ENCODE data around the gene NANOGP8. TPM values are rescaled to one million over a fixed set of nuclear protein-coding genes. Genes with fewer than 3 reads are reported as not detected.
A peak's percentile ranks its signal among the peaks of the same experiment; 100 is the strongest.
"Not testable (repeated sequence)": the region's sequence is repeated elsewhere in the genome, so short reads cannot be mapped to it uniquely, and the experiment has no call there.

NANOGP8 gene
- total RNA-seq, 1 donor from 2014 or later: not detected

DNA sequence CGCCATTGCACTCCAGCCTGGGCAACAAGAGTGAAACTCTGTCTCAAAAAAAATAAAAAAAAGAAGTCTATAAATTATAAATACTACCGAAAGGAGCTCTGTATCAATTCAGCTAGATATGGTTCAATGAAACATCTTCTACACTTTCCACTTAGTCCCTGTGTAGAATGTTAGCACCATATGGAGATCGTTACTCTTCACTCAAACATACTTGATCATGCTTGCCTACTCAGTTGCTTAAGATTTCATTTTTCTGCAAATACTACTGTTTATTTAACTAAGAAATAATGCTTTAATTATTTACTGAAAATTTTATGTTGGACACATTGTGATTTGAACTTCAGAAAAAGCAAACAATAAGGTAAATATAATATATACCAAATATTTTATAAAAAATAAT, 17.1 kb upstream of the NANOGP8 start:
- ATAC-seq (no peak), DNase-seq (ENCODE audit: missing footprints) (no peak)
- intact Hi-C loops (cut with DNase I): no loop called here

DNA sequence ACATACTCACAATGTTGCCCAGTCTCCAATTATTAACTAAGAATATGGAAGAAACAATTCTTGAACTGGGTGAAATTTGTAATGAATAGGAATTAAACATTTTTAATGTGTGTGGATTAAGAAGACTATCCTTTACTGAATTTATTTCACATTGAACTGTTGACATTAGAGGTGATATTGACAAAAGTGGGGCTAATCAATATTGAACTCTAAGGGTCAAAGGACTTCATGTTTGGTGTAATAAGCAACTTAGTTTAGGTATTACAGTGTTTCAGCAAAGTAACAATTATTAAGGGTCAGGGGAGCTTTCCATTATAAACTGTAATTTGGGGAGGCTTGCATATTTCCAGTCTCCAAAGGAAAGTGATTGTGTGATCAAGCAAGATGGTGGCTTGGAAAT, 16.2 kb upstream of the NANOGP8 start:
- intact Hi-C loops (cut with DNase I): no loop called here
- ATAC-seq (no peak), DNase-seq (ENCODE audit: missing footprints) (no peak)

DNA sequence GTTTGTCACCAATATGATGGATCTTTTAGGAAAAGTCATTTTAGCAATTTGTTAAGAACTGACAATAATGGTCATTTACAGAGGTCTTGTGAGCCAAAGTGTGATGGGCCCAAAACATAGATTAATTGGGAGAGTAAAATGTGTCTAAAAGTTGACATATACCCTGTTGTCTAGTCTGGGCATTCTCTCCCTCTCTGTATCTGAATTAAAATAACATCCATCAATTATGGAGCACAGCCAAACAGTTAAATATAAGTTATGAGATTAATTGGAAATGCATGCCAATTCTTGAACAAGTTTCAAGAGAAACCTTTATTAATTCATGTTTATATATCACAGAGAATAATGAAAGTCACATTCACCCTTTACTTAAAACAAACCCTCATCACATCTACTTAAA, 13.6 kb upstream of the NANOGP8 start:
- ATAC-seq (no peak), DNase-seq (ENCODE audit: missing footprints) (no peak)
- intact Hi-C loops (cut with DNase I): no loop called here

DNA sequence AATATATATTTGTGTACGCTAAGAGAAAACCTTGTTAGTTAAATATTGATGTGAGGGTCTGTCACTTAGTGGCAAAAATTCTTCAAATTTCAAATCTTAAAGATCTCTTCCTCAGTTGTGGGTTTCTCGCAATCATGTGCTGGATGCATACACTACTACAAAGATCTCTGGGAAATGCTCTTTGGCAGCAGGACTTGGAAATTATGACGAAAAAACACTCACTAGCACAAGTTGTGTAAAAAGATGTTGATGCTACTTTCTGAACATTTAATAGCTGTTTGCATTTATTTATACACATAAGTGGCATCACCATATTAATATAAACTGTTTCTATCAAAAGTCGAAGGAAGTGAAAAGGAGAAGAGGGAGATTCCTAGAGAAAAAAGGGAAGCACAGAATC, 10.8 kb upstream of the NANOGP8 start:
- no peak for DNase-seq (ENCODE audit: missing footprints)
- intact Hi-C loops (cut with DNase I): no loop called here
- no peak for ATAC-seq

DNA sequence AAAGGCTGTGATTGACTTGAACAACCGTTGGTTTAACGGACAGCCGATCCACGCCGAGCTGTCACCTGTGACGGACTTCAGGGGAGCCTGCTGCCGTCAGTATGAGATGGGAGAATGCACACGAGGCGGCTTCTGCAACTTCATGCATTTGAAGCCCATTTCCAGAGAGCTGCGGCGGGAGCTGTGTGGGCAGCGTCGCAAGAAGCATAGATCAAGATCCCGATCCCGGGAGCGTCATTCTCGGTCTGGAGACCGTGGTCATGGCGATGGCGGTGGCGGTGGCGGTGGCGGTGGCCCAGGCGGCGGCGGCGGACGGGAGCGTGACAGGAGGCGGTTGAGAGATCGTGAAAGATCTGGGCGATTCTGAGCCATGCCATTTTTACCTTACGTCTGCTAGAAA, 7.8 kb upstream of the NANOGP8 start:
- intact Hi-C loops (cut with DNase I): no loop called here
- DNase-seq (ENCODE audit: missing footprints) (peak; percentile 64), ATAC-seq (no peak)

DNA sequence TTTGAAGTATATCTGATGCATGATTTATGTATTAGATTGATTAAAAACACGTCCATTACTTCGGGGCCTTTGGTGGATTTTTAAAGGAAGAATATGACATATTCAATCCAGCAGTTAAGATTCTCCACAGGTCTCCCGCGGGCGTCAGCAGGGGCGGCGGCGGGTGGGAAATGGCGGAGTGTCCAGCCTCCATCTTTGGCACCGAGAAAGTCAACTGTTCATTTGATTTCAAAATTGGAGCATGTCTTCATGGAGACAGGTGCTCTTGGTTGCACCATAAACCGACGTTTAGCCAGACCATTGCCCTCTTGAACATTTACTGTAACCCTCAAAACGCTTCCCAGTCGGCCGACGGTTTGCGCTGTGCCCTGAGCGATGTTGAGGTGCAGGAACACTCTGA, 7.2 kb upstream of the NANOGP8 start:
- DNase-seq (ENCODE audit: missing footprints) (no peak), ATAC-seq (no peak)
- intact Hi-C loops (cut with DNase I): no loop called here

DNA sequence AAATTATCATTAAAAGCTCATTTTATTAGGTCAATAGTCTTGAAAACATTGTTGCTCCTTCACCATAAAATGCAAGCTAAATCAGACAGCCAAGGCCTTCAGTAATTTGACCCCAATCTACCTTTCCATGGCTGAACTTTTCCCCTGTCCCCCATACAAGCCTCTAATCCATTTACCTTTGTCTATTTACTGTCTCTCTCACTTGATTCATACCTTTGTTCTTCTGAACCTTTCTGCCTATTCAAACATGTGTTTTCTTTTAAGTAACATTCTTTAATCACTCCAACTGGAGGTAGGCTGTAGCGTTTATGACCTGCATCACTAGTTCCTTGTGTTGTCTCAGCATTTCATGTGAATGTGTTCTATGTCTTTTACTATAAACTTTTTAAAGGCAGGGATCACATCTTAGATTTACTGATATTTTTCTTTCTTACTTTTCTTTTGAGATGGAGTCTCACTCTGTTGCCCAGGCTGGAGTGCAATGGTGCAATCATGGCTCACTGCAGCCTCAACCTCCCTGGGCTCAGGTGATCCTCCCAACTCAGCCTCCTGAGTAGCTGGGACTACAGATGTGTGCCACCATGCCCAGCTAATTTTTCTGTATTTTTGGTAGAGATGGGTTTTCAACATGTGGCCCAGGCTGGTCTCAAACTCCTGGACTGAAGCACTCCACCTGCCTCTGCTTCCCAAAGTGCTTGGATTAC, 5.2 kb upstream of the NANOGP8 start:
- ATAC-seq: no peak
- intact Hi-C loops (cut with DNase I): no loop called here
- DNase-seq (ENCODE audit: missing footprints): no peak

DNA sequence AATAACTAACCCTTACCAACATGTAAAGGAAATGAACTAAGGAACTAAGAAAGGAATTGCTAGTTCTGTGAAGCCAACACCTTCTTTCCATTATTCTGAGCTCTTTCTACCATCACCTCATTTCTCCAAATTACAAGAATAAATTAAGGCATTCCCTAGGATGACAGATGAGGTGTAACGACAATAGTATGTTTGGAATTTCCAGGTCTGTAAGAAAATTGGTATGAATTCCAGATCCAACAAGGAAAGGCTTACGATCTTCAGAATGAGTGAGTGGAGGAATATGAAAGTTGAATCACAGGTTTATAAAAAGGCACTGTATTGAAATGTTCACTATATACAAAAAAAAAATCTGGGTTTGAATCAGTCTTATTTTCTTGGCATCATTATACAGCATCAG, 4.5 kb upstream of the NANOGP8 start:
- intact Hi-C loops (cut with DNase I): loop anchor here (10.0 kb wide), 1 partner anchor 355 kb away; no protein-coding TSS in a partner anchor
- DNase-seq (ENCODE audit: missing footprints) (no peak), ATAC-seq (no peak)

DNA sequence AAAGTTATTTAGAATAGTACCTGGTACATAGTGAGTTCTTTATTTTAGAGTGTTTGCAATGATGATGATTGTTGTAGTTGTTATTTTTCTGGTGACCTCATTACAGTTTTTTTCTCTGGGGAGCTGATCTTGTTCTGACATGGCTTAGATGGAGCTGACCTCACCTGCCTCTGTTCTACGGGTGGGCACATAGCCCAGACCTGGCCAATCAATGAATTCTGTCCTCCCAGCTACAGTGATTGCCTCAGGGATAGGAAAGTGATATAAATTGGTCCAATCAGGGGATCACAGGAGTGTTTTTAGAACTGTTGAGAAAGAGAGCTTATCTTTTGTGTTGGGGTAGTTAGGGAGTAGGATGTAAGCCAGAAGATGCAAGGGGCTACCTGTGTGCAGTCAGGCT, 3.2 kb upstream of the NANOGP8 start:
- intact Hi-C loops (cut with DNase I): loop anchor here (10.0 kb wide), 1 partner anchor 356 kb away; no protein-coding TSS in a partner anchor
- no peak for DNase-seq (ENCODE audit: missing footprints)
- no peak for ATAC-seq

DNA sequence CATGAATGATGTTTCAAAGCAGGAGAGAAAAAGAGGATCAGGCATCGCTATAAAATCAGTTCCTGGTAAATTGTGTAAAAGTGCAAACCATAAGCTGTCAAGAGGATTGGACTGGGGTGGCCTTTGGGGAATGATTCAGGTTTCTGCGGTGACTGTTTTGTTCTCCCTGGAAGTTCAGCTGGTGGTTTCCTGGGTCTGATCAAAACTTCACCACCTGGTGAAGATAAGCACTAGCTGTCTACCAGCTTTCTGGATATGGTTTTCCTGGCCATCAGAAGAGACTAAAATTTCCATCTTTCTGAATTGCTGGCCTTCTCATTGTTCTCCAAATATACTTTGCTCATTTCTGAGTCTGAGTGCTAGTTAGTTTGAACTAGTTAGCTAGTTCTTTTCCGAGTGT, 2.7 kb upstream of the NANOGP8 start:
- intact Hi-C loops (cut with DNase I): loop anchor here (10.0 kb wide), 1 partner anchor 357 kb away; no protein-coding TSS in a partner anchor
- ATAC-seq (no peak), DNase-seq (ENCODE audit: missing footprints) (no peak)

DNA sequence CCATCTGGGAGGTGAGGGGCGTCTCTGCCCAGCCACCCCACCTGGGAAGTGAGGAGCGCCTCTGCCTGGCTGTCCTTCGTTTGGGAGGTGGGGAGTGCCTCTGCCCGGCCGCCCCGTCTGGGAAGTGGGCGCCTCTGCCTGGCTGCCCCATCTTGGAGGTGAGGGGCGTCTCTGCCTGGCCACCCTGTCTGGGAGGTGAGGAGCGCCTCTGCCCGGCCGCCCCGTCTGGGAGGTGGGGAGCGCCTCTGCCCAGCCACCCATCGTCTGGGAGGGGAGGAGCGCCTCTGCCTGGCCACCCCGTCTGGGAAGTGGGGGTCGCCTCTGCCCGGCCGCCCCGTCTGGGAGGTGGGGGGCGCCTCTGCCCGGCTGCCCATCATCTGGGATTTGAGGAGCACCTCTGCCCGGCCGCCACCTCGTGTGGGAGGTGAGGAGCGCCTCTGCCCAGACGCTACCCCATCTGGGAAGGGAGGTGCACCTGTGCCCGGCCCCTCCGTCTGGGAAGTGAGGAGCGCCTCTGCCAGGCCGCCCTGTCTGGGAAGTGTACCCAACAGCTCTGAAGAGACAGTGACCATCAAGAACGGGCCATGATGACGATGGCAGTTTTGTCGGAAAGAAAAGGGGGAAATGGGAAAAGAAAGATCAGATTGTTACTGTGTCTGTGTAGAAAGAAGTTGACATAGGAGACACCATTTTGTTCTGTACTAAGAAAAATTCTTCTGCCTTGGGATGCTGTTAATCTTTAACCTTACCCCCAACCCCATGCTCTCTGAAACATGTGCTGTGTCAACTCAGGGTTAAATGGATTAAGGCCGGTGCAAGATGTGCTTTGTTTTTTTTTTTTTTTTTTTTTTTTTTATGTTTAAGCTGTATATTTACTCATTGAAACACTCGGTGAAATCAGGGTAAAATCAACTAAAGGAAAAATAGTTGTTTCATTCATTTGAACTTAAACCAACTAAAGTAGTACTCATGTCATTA, 2.4 kb downstream of the NANOGP8 start:
- ATAC-seq; DNase-seq (ENCODE audit: missing footprints): not testable (repeated sequence)
- intact Hi-C loops (cut with DNase I): loop anchor here (10.0 kb wide), 1 partner anchor 362 kb away; no protein-coding TSS in a partner anchor

DNA sequence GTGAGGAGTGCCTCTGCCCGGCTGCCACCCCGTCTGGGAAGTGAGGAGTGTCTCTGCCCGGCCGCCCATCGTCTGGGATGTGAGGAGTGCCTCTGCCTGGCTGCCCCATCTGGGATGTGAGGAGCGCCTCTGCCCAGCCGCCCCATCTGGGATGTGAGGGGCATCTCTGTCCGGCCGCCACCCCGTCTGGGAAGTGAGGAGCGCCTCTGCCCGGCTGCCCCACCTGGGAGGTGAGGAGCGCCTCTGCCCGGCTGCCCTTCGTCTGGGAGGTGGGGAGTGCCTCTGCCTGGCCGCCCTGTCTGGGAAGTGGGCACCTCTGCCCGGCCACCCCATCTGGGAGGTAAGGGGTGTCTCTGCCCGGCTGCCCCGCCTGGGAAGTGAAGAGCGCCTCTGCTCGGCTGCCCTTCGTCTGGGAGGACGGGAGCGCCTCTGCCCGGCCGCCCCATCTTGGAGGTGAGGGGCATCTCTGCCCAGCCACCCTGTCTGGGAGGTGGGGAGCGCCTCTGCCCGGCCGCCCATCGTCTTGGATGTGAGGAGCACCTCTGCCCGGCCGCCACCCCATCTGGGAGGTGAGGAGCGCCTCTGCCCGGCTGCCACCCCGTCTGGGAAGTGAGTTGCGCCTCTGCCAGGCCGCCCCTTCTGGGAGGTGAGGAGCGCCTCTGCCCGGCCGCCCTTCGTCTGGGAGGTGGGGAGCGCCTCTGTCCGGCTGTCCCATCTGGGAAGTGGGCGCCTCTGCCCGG, 3.3 kb downstream of the NANOGP8 start:
- not testable (repeated sequence) for ATAC-seq
- intact Hi-C loops (cut with DNase I): loop anchor here (10.0 kb wide), 1 partner anchor 363 kb away; no protein-coding TSS in a partner anchor

DNA sequence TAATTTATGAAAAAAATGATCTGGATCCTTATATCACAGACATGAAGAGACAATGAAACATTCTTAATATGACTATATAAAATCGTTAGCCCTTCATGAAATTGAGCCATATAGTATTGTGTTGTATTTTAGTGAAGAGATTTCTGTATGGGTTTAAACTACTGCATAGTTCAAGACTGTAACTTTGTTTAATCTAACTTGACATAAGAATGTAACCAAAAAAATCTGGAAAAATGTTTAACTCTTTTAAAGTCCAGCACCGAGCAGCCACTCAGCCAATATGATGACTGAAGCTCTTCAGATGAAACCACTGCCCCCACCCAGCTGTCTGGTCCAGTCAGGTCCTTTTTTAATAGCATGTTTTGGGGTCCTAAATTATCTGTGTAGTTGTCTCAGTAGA, 4.9 kb downstream of the NANOGP8 start:
- no peak for DNase-seq (ENCODE audit: missing footprints)
- intact Hi-C loops (cut with DNase I): loop anchor here (10.0 kb wide), 1 partner anchor 365 kb away; no protein-coding TSS in a partner anchor
- ATAC-seq: no peak

More for the DNA sequence above, 3.3 kb downstream of the NANOGP8 start:
- not testable (repeated sequence) for DNase-seq (ENCODE audit: missing footprints)

DNA sequence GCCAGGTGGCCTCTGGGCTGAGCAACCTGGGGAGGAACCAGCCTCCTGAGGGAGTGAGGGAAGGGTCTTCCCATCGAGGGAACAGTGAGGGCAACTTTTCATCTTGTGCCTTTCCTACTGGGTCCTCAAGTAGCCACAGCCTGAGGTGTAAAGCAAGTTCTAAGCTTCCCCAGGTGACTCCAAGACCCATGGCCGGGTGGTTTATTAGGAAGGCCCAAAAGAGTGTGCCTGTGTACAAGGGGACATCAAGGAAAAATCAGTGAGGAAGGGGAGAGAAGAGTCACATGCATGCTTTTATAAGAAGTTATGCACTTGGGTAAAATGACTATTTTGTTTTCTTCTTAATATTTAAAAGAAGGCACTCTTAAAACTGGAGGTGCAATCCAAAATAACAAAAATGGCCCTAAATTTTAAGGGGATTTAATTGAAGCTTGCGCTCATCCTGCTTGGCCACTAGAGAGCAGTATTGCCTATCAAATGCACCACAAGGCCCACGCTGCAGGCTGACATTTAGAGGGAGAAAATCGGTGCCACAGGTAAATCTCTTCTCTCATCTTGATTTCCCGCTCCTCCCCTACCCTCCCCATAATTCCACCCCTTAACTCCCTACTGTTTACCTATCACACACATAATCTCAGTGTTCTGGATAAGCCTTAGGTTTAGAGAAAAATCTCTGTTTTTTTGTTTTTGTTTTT, 6.7 kb downstream of the NANOGP8 start:
- intact Hi-C loops (cut with DNase I): no loop called here
- ATAC-seq (no peak), DNase-seq (ENCODE audit: missing footprints) (no peak)

DNA sequence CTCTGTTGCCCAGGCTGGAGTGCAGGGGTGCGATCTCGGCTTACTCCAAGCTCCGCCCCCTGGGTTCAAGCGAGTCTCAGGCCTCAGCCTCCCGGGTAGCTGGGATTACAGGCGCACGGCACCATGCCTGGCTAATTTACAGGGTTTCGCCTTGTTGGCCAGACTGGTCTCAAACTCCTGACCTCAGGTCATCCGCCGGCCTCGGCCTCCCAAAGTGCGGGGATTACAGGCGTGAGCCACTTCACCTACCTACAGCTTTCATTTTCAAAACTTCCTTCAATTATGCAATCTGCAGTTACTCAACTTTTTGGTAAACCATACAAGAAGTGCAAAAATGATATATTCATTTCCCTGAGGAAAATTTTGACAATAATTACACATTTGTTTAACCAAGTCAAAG, 14.0 kb downstream of the NANOGP8 start:
- intact Hi-C loops (cut with DNase I): no loop called here
- DNase-seq (ENCODE audit: missing footprints): peak; percentile 77
- no peak for ATAC-seq

DNA sequence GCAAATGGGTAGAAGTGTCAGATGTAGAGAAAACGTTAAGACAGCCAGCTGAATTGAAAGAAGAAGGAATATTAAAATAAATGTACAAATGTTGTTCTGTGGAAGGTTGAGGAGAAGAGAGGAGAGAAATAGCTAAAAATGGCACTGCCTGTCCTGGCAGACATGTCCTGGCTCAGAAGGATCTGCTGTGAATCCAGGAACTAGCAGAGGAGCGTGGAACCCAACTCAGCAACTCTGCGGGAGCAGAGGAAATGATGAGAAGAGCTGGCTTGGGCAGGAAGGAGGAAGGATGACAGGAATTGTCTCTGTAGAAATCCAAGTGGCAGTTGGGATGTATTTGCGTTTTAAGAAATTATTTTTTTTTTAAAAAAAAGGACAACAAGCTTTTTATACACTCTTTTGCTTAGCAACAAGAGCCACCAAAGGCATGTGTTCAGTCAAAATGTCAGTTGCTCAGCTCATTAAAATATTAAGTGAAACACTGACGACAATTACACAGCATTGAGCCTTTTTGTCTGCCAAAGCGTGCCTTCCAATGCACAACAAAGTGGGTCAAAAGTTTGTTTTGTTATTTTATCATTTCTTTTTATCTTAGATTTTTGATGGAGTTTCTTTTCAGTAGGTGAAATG, 16.1 kb downstream of the NANOGP8 start:
- intact Hi-C loops (cut with DNase I): no loop called here
- DNase-seq (ENCODE audit: missing footprints): no peak

DNA sequence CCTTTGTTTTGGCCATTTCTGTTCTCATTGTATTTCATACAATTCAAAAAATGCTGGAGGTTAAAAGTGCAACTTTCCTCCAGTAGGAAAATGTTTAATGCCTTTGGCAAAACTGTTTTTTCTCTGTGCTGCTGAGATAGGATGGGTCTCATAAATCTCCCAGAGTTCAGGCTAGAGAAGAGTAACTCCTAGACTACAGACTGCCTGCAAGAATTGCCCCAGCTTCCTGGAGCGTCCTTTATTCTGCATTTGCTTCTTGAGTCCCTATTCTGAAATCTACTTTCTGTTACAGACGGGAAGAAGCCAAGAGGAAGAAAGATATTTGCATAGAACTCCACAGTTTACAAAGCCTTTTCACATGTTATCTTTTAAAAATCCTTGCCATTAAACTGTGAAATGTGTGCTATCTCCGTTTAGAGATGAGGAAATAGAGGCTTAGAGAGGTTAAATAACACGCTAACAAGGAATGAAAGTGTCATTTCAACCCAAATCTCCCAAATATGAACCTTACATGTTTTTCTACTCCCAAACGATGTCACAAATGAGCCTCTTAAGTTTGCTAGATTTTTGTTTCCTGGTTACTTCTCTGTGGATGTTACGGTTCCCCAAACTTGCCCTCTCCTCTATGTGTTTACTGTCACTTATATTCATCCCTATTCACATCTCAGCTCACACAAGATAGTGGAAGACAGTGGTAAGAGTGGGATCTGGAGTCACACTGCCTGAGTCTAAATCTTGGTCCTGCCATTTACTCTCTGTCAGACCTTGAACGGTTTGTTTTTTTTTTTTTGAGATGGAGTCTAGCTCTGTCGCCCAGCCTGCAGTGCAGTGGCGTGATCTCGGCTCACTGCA, 17.4 kb downstream of the NANOGP8 start:
- intact Hi-C loops (cut with DNase I): no loop called here
- DNase-seq (ENCODE audit: missing footprints) (no peak), ATAC-seq (no peak)

More for the DNA sequence above, 16.1 kb downstream of the NANOGP8 start:
- no peak for ATAC-seq
